Measurements from ENCODE around the gene NCK1. TPM values are rescaled to one million over a fixed set of nuclear protein-coding genes. Genes with fewer than 3 reads are reported as not detected.
"Not testable (repeated sequence)": the region's sequence is repeated elsewhere in the genome, so short reads cannot be mapped to it uniquely, and the experiment has no call there.

Gene NCK1
- total RNA-seq, 1 experiment from 2014 or later: 25.6 TPM

DNA sequence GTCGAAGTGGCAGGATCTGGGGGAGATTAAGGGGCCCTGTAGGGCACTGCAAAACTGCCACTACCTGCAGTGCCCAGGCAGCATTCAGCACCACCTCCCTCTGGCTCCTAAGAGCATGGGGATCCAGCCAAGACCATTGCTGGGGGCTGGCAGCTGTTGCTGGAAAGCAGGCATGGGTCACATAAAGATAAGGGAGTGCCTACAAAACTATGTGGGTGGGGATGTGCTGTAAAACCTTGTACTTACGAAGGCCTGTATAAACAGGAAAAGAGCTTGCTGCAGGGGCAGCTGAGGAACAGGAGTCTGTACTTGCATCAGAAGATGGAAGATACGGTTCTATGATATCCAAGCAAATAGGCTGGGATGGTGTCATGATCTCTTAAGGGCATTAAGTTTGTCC lies 122.8 kb downstream of the NCK1 start:
- Histone ChIP-seq H3K79me2 (ENCODE audit: insufficient read depth, low read length) (no peaks in the 10 kb centered on the region), H3K9ac (ENCODE audit: low read length) (no peak overlapping the region), H3K27me3 (ENCODE audit: insufficient read depth, low read length) (no peaks in the 10 kb centered on the region), H2AFZ (ENCODE audit: low read depth, low read length, poor library complexity, severe bottlenecking) (no peak overlapping the region), H3K4me2 (ENCODE audit: low read length) (no peak overlapping the region), H4K20me1 (ENCODE audit: insufficient read depth) (no peaks in the 10 kb centered on the region), H3K4me1 (ENCODE audit: control insufficient read depth in 1 of 2, insufficient read depth in 2 of 2, low read length in 2 of 2) (no peaks in the 10 kb centered on the region), H3K27ac (ENCODE audit: low read depth, low read length) (no peak overlapping the region), H3K9me3 (ENCODE audit: control insufficient read depth in 1 of 2, insufficient read depth in 1 of 2, low read depth in 1 of 2, low read length in 2 of 2) (no peaks in the 10 kb centered on the region), H3K4me3 (replicated peaks in 1 of 2; ENCODE audit: low read depth in 1 of 2, low read length in 2 of 2) (no peak overlapping the region), H3K9me2 (ENCODE audit: insufficient read depth) (no peaks in the 10 kb centered on the region), H3K36me3 (ENCODE audit: control insufficient read depth in 1 of 2, insufficient read depth in 2 of 2, low read length in 2 of 2) (no peaks in the 10 kb centered on the region)
- CTCF ChIA-PET: no interaction called here
- RAD21 ChIA-PET (ENCODE audit: low non-redundant PET in 1 of 2, low total read pairs in 2 of 2, uncharacterized antibody in 2 of 2, unreplicated experiment in 2 of 2): no interaction called here
- POLR2A ChIA-PET: no interaction called here
- DNase-seq (ENCODE audit: low read depth, low spot score): no peak
- no peak for ATAC-seq
- BruUV-seq (replicated peaks): no TSS peak
- intact Hi-C loops (cut with micrococcal nuclease): no loop called here
- TF ChIP-seq YY1 (IDR thresholded peaks at IDR 0.05; ENCODE audit: extremely low read depth, insufficient replicate concordance, low read depth, low read length): no peak
- TF ChIP-seq POLR2A (IDR thresholded peaks at IDR 0.05; ENCODE audit: borderline replicate concordance, extremely low read depth, insufficient read depth, insufficient read length): no peak
- TF ChIP-seq TCF7L2 (IDR thresholded peaks at IDR 0.05; ENCODE audit: borderline replicate concordance, extremely low read depth, insufficient read depth, insufficient read length): no peak
- no peak for TF ChIP-seq CTCF (IDR thresholded peaks at IDR 0.05 in 2 of 3, conservative IDR thresholded peaks at IDR 0.05 in 1 of 3; ENCODE audit: borderline replicate concordance in 1 of 3, insufficient read depth in 1 of 3, low read depth in 2 of 3, low read length in 2 of 3)
- no peak for TF ChIP-seq SP1 (IDR thresholded peaks at IDR 0.05; ENCODE audit: low read depth)
- TF ChIP-seq, protein P1, sequence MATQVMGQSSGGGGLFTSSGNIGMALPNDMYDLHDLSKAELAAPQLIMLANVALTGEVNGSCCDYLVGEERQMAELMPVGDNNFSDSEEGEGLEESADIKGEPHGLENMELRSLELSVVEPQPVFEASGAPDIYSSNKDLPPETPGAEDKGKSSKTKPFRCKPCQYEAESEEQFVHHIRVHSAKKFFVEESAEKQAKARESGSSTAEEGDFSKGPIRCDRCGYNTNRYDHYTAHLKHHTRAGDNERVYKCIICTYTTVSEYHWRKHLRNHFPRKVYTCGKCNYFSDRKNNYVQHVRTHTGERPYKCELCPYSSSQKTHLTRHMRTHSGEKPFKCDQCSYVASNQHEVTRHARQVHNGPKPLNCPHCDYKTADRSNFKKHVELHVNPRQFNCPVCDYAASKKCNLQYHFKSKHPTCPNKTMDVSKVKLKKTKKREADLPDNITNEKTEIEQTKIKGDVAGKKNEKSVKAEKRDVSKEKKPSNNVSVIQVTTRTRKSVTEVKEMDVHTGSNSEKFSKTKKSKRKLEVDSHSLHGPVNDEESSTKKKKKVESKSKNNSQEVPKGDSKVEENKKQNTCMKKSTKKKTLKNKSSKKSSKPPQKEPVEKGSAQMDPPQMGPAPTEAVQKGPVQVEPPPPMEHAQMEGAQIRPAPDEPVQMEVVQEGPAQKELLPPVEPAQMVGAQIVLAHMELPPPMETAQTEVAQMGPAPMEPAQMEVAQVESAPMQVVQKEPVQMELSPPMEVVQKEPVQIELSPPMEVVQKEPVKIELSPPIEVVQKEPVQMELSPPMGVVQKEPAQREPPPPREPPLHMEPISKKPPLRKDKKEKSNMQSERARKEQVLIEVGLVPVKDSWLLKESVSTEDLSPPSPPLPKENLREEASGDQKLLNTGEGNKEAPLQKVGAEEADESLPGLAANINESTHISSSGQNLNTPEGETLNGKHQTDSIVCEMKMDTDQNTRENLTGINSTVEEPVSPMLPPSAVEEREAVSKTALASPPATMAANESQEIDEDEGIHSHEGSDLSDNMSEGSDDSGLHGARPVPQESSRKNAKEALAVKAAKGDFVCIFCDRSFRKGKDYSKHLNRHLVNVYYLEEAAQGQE (IDR thresholded peaks at IDR 0.05; ENCODE audit: low read depth): no peak
- no peak for TF ChIP-seq CBX3 (IDR thresholded peaks at IDR 0.05; ENCODE audit: low read depth)
- TF ChIP-seq EZH2 (IDR thresholded peaks at IDR 0.05): no peak
- no peak for TF ChIP-seq JUND (IDR thresholded peaks at IDR 0.05)
- no peak for TF ChIP-seq RAD21 (IDR thresholded peaks at IDR 0.05; ENCODE audit: low read depth)

- H3K36me3 ChIP-seq (ENCODE audit: control insufficient read depth in 1 of 2, insufficient read depth in 2 of 2, low read length in 2 of 2); H3K9me3 ChIP-seq (ENCODE audit: control insufficient read depth in 1 of 2, insufficient read depth in 1 of 2, low read depth in 1 of 2, low read length in 2 of 2); intact Hi-C loops (cut with micrococcal nuclease); BruUV-seq (replicated peaks); ATAC-seq; DNase-seq (ENCODE audit: low read depth, low spot score); RAD21 ChIA-PET (ENCODE audit: low non-redundant PET in 1 of 2, low total read pairs in 2 of 2, uncharacterized antibody in 2 of 2, unreplicated experiment in 2 of 2); H3K9me2 ChIP-seq (ENCODE audit: insufficient read depth); H3K27me3 ChIP-seq (ENCODE audit: insufficient read depth, low read length); H3K4me2 ChIP-seq (ENCODE audit: low read length); H3K27ac ChIP-seq (ENCODE audit: low read depth, low read length); H3K4me3 ChIP-seq (replicated peaks in 1 of 2; ENCODE audit: low read depth in 1 of 2, low read length in 2 of 2); CTCF ChIA-PET; H4K20me1 ChIP-seq (ENCODE audit: insufficient read depth); H3K4me1 ChIP-seq (ENCODE audit: control insufficient read depth in 1 of 2, insufficient read depth in 2 of 2, low read length in 2 of 2); POLR2A ChIA-PET; H3K9ac ChIP-seq (ENCODE audit: low read length); H2AFZ ChIP-seq (ENCODE audit: low read depth, low read length, poor library complexity, severe bottlenecking); H3K79me2 ChIP-seq (ENCODE audit: insufficient read depth, low read length): not testable (repeated sequence)
Observed at GRCh38 chr3:136987398-136987980, 125.5 kb downstream of the NCK1 start.
